H1 (cell line): ENCODE results near the gene RAB40C. TPM values are rescaled to one million over a fixed set of nuclear protein-coding genes. Genes with fewer than 3 reads are reported as not detected.

ENCODE experiments used
- ASH2L ChIP-seq: fragments of 200-600, 300-600 bp; sonication (generic); IDR thresholded peaks from one replicate; pipeline ENCODE4 v1.7.1; 2017; ENCODE audit warnings: low read length
- BACH1 ChIP-seq: IDR thresholded peaks from 2 replicates; pipeline ENCODE4 v1.6.1; 2012; ENCODE audit warnings: low read length, improper control_type of control experiment
- BCL11A ChIP-seq, 2 experiments: IDR thresholded peaks; one replicate each; pipeline ENCODE4 v1.6.1; 2011; ENCODE audit warnings: low read depth in 2 of 2, low read length in 2 of 2, mild to moderate bottlenecking in 2 of 2
- BRCA1 ChIP-seq: IDR thresholded peaks from 2 replicates; pipeline ENCODE4 v1.6.1; 2012; ENCODE audit warnings: low read depth, low read length, improper control_type of control experiment
- CBX5 ChIP-seq: fragments of 300-800, 300-1000 bp; sonication (generic); IDR thresholded peaks from 2 replicates; pipeline ENCODE4 v1.7.1; 2016; ENCODE audit warnings: antibody characterized with exemption, low read length, low read depth
- CBX8 ChIP-seq: fragments of 300-800, 300-1000 bp; sonication (generic); IDR thresholded peaks from 2 replicates; pipeline ENCODE4 v1.7.1; 2016; ENCODE audit warnings: low read depth, low read length, borderline replicate concordance
- CHD2 ChIP-seq: IDR thresholded peaks from 2 replicates; pipeline ENCODE4 v1.6.1; 2012; ENCODE audit warnings: low read length, improper control_type of control experiment
- EP300 ChIP-seq, 2 experiments: IDR thresholded peaks; 1 replicate in 1 of 2; 2 replicates in 1 of 2; pipeline ENCODE4 v1.6.1; 2011 to 2012; ENCODE audit warnings: low read depth in 2 of 2, low read length in 2 of 2, mild to moderate bottlenecking in 2 of 2, borderline replicate concordance in 1 of 2, inconsistent platforms in 1 of 2, moderate library complexity in 1 of 2
- KDM1A ChIP-seq: fragments of 200-600, 300-600 bp; sonication (generic); IDR thresholded peaks from 2 replicates; pipeline ENCODE4 v1.7.1; 2016; ENCODE audit warnings: mild to moderate bottlenecking, low read length, borderline replicate concordance
- NRF1 ChIP-seq: IDR thresholded peaks from 2 replicates; pipeline ENCODE4 v1.6.1; 2011; ENCODE audit warnings: mild to moderate bottlenecking, low read depth, low read length, improper control_type of control experiment
- RFX5 ChIP-seq: IDR thresholded peaks from 2 replicates; pipeline ENCODE4 v1.6.1; 2011; ENCODE audit warnings: low read depth, low read length, improper control_type of control experiment, borderline replicate concordance
- SIRT6 ChIP-seq: IDR thresholded peaks from one replicate; pipeline ENCODE4 v1.7.1; 2012; ENCODE audit warnings: low read length, inconsistent platforms
- SP1 ChIP-seq: IDR thresholded peaks from 2 replicates; pipeline ENCODE4 v1.6.1; 2011; ENCODE audit warnings: low read depth, low read length
- SRF ChIP-seq: IDR thresholded peaks from 2 replicates; pipeline ENCODE4 v1.6.1; 2011; ENCODE audit warnings: mild to moderate bottlenecking, low read depth, low read length, moderate library complexity
- polyA plus RNA-seq, 7 experiments: library from polyadenylated mRNA; depleted of rRNA in 3 of 7; stranded (reverse) in 5 of 7; unstranded in 2 of 7; fragments of >200 nt in 5 of 7; fragments of 200-250 nt in 2 of 7; gene quantifications; 1 replicate in 5 of 7; 2 replicates in 1 of 7; 4 replicates in 1 of 7; pipeline versions ENCODE4 v1.2.1 to v1.2.3, GENCODE V29; 2011 to 2013; ENCODE audit warnings: missing spikeins in 2 of 7, mixed read lengths in 2 of 7
- total RNA-seq: library from RNA; stranded (reverse); fragmentation: NEBNext Ultra II Directional; extraction: Animal tissue kit (Norgen Biotek cat#: 25700); gene quantifications from 2 replicates; pipeline ENCODE4 v1.2.1, GENCODE V29; 2021
- TF ChIP-seq, protein P1 (sequence below): IDR thresholded peaks from 2 replicates; pipeline ENCODE4 v1.6.1; 2012; ENCODE audit warnings: low read length, inconsistent platforms

RAB40C gene
- total and polyA plus RNA-seq, 2 of the 8 experiments (the other 6 are each of a cell fraction or from before 2014, with no cell fraction given) = 13.9 to 15.6 TPM

- TF ChIP-seq EP300 (IDR thresholded peaks at IDR 0.05; ENCODE audit: borderline replicate concordance in 1 of 2, low read depth in 2 of 2, low read length in 2 of 2) (no peak), SRF (no peak), BRCA1 (no peak), BCL11A (IDR thresholded peaks at IDR 0.05; ENCODE audit: low read depth in 2 of 2, low read length in 2 of 2) (no peak), SP1 (no peak; the same call in 1 of the 2 replicates), CHD2 (peak; percentile 75; the same call in 1 of the 2 replicates), RFX5 (no peak), CBX8 (no peak), KDM1A (no peak), BACH1 (peak; percentile 60), CBX5 (no peak), ASH2L (peak; percentile 97), NRF1 (peak; percentile 33; the same call in 1 of the 2 replicates), SIRT6 (no peak)
- TF ChIP-seq, protein P1, sequence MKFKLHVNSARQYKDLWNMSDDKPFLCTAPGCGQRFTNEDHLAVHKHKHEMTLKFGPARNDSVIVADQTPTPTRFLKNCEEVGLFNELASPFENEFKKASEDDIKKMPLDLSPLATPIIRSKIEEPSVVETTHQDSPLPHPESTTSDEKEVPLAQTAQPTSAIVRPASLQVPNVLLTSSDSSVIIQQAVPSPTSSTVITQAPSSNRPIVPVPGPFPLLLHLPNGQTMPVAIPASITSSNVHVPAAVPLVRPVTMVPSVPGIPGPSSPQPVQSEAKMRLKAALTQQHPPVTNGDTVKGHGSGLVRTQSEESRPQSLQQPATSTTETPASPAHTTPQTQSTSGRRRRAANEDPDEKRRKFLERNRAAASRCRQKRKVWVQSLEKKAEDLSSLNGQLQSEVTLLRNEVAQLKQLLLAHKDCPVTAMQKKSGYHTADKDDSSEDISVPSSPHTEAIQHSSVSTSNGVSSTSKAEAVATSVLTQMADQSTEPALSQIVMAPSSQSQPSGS = no peak; the same call in 1 of the 2 replicates
These were observed 46.6 kb downstream of the RAB40C start, which contains the start of gene METTL26 (continued) for GRCh38 chr16:636206-637080.
